ENCODE measurements around the gene C1GALT1. TPM values are rescaled to one million over a fixed set of nuclear protein-coding genes. Genes with fewer than 3 reads are reported as not detected.
"Not testable (repeated sequence)": the region's sequence is repeated elsewhere in the genome, so short reads cannot be mapped to it uniquely, and the experiment has no call there.

The C1GALT1 gene
- total RNA-seq, 4 donors from 2014 or later: 42.9 to 99.9 (median 54.6) TPM

GRCh38 chr7:7188742-7189141 is 6.4 kb downstream of the C1GALT1 start:
- H3K27me3 ChIP-seq: no peaks in the 10 kb centered on the region
- 95% methylated on average over 4 of the region's 4 CpGs for WGBS, 2 donors
- no peak for DNase-seq
- H3K4me1 ChIP-seq: peaks cover 0 to 11% of the 10 kb centered on the region in 2 donors
- H3K4me3 ChIP-seq (replicated peaks in 1 of 3): no peak overlapping the region
- no peak overlapping the region for H3K27ac ChIP-seq
- no peak for TF ChIP-seq POLR2A (IDR thresholded peaks at IDR 0.05)
- TF ChIP-seq CTCF (IDR thresholded peaks at IDR 0.05): no peak
- no peaks in the 10 kb centered on the region for H3K36me3 ChIP-seq
- no peaks in the 10 kb centered on the region for H3K9me3 ChIP-seq
- intact Hi-C loops (cut with DNase I): no loop called here

- H3K9me3 ChIP-seq: no peaks in the 10 kb centered on the region
- intact Hi-C loops (cut with DNase I): no loop called here
- H3K27me3 ChIP-seq: no peaks in the 10 kb centered on the region
- no peaks in the 10 kb centered on the region for H3K36me3 ChIP-seq
- 51 to 69% methylated on average over 5 of the region's 5 CpGs for WGBS, 2 donors
- TF ChIP-seq CTCF (IDR thresholded peaks at IDR 0.05) (no peak), POLR2A (IDR thresholded peaks at IDR 0.05) (no peak)
- H3K4me1 ChIP-seq: peaks cover 0 to 6% of the 10 kb centered on the region in 2 donors
- no peak for DNase-seq
- no peak overlapping the region for H3K27ac ChIP-seq
- H3K4me3 ChIP-seq (replicated peaks in 1 of 3): no peak overlapping the region
Observed at GRCh38 chr7:7190142-7190541, 7.8 kb downstream of the C1GALT1 start.

- WGBS, 2 donors: 96 to 100% methylated on average over 1 of the region's 1 CpG
- intact Hi-C loops (cut with DNase I): no loop called here
Observed at GRCh38 chr7:7191137-7191536, 8.8 kb downstream of the C1GALT1 start.

GRCh38 chr7:7192798-7193788 is 10.7 kb downstream of the C1GALT1 start:
- H3K27me3 ChIP-seq; DNase-seq; H3K36me3 ChIP-seq; intact Hi-C loops (cut with DNase I); H3K4me1 ChIP-seq; H3K4me3 ChIP-seq (replicated peaks in 1 of 3); H3K9me3 ChIP-seq; H3K27ac ChIP-seq: not testable (repeated sequence)
- WGBS, 2 donors: 88 to 96% methylated on average over 4 of the region's 4 CpGs

More at GRCh38 chr7:7191137-7191536, 8.8 kb downstream of the C1GALT1 start:
- Histone ChIP-seq H3K4me3 (replicated peaks in 1 of 3) (no peak overlapping the region), H3K27ac (no peak overlapping the region), H3K4me1 (no peaks in the 10 kb centered on the region), H3K9me3 (no peaks in the 10 kb centered on the region), H3K36me3 (no peaks in the 10 kb centered on the region), H3K27me3 (no peaks in the 10 kb centered on the region)
- no peak for TF ChIP-seq CTCF (IDR thresholded peaks at IDR 0.05)
- no peak for TF ChIP-seq POLR2A (IDR thresholded peaks at IDR 0.05)
- no peak for DNase-seq

GRCh38 chr7:7199592-7199991 is 17.2 kb downstream of the C1GALT1 start:
- WGBS, 2 donors: 96 to 97% methylated on average over 3 of the region's 3 CpGs
- DNase-seq; intact Hi-C loops (cut with DNase I); H3K27ac ChIP-seq; H3K9me3 ChIP-seq; H3K36me3 ChIP-seq; H3K27me3 ChIP-seq; H3K4me3 ChIP-seq (replicated peaks in 1 of 3): not testable (repeated sequence)
- H3K4me1 ChIP-seq: peaks cover 13 to 16% of the 10 kb centered on the region in 2 donors

GRCh38 chr7:7200255-7200654 is 17.9 kb downstream of the C1GALT1 start:
- H3K27me3 ChIP-seq; H3K36me3 ChIP-seq; H3K9me3 ChIP-seq; intact Hi-C loops (cut with DNase I); DNase-seq; H3K27ac ChIP-seq; H3K4me3 ChIP-seq (replicated peaks in 1 of 3): not testable (repeated sequence)
- 92 to 100% methylated on average over 3 of the region's 3 CpGs for WGBS, 2 donors
- peaks cover 13 to 16% of the 10 kb centered on the region in 2 donors for H3K4me1 ChIP-seq

Measured in thyroid gland (tissue), 4 donors.